Stimulated activated naive CD8-positive, alpha-beta T cell treated with anti-CD3 and anti-CD28 coated beads, Interleukin-15, amount 100 ng/mL, for 72 hours (primary cell): ENCODE data around the gene PTRH1.

Experiments used
- ATAC-seq: fragments of 150-1000 bp; cut with Tn5 transposase; 2 replicates; pipeline ENCODE4 v1.10.0; 2021; ENCODE audit warnings: mild to moderate bottlenecking, moderate library complexity
- DNase-seq, 2 donors: peaks; one replicate each; pipeline ENCODE4 v3.0.0; 2021 to 2022
- H3K27ac Mint-ChIP-seq, 2 donors: one replicate each; pipeline ENCODE4 v1.8.0; 2022; ENCODE audit warnings: mild to moderate bottlenecking in 2 of 2, mixed read lengths in 2 of 2, moderate library complexity in 2 of 2
- H3K27me3 Mint-ChIP-seq: one replicate; pipeline ENCODE4 v1.8.0; 2022; ENCODE audit warnings: mixed read lengths
- H3K4me1 Mint-ChIP-seq: one replicate; pipeline ENCODE4 v1.8.0; 2022; ENCODE audit warnings: mild to moderate bottlenecking, mixed read lengths
- H3K4me3 Mint-ChIP-seq, 2 donors: one replicate each; pipeline ENCODE4 v1.8.0; 2022; ENCODE audit warnings: mild to moderate bottlenecking in 2 of 2, mixed read lengths in 2 of 2, moderate library complexity in 1 of 2
- H3K9me3 Mint-ChIP-seq, 2 donors: one replicate each; pipeline ENCODE4 v1.8.0; 2022; ENCODE audit warnings: mixed read lengths in 2 of 2

PTRH1 gene

GRCh38 chr9:127676638-127677037 lies 38.8 kb downstream of the PTRH1 start:
- no peak overlapping the region for H3K4me3 Mint-ChIP-seq
- H3K27me3 Mint-ChIP-seq, result no peaks in the 10 kb centered on the region
- H3K4me1 Mint-ChIP-seq, result no peaks in the 10 kb centered on the region
- no peak for DNase-seq
- H3K9me3 Mint-ChIP-seq, result no peaks in the 10 kb centered on the region
- no peak overlapping the region for H3K27ac Mint-ChIP-seq
- ATAC-seq, result no peak

GRCh38 chr9:127673234-127673633 lies 42.2 kb downstream of the PTRH1 start:
- Mint-ChIP-seq H3K4me3 (no peak overlapping the region), H3K4me1 (no peaks in the 10 kb centered on the region), H3K9me3 (no peaks in the 10 kb centered on the region), H3K27me3 (no peaks in the 10 kb centered on the region), H3K27ac (no peak overlapping the region)
- no peak for ATAC-seq
- no peak for DNase-seq

GRCh38 chr9:127667906-127668305 lies 47.6 kb downstream of the PTRH1 start:
- Mint-ChIP-seq H3K27ac (no peak overlapping the region), H3K4me1 (no peaks in the 10 kb centered on the region), H3K27me3 (no peaks in the 10 kb centered on the region), H3K9me3 (no peaks in the 10 kb centered on the region), H3K4me3 (no peak overlapping the region)
- ATAC-seq, result no peak
- DNase-seq, result no peak

- DNase-seq, result no peak
- H3K27ac Mint-ChIP-seq, result no peak overlapping the region
- H3K4me3 Mint-ChIP-seq, result no peak overlapping the region
- no peaks in the 10 kb centered on the region for H3K4me1 Mint-ChIP-seq
- H3K27me3 Mint-ChIP-seq, result no peaks in the 10 kb centered on the region
- ATAC-seq, result no peak
- no peaks in the 10 kb centered on the region for H3K9me3 Mint-ChIP-seq
Observed at GRCh38 chr9:127667127-127667844, 48.2 kb downstream of the PTRH1 start.

- ATAC-seq (no peak), DNase-seq (no peak)
- Mint-ChIP-seq H3K27me3 (no peaks in the 10 kb centered on the region), H3K4me1 (no peaks in the 10 kb centered on the region), H3K4me3 (no peak overlapping the region), H3K9me3 (no peaks in the 10 kb centered on the region), H3K27ac (no peak overlapping the region)
Observed at GRCh38 chr9:127664678-127665507, 50.6 kb downstream of the PTRH1 start.

GRCh38 chr9:127664324-127664677 lies 51.2 kb downstream of the PTRH1 start:
- Mint-ChIP-seq H3K9me3 (no peaks in the 10 kb centered on the region), H3K27me3 (no peaks in the 10 kb centered on the region), H3K4me3 (no peak overlapping the region), H3K4me1 (no peaks in the 10 kb centered on the region), H3K27ac (no peak overlapping the region)
- DNase-seq, result no peak
- ATAC-seq, result no peak
